Karpas-422 (cell line): ENCODE results near the gene RAB3IP. TPM values are rescaled to one million over a fixed set of nuclear protein-coding genes. Genes with fewer than 3 reads are reported as not detected.

Experiments
- DNase-seq: peaks from one replicate; pipeline ENCODE4 v3.0.0-alpha.2; 2015
- H2AFZ ChIP-seq: fragments of 200-600 bp; sonication (generic); 2 replicates; pipeline ENCODE4 v1.6.1; 2014; ENCODE audit warnings: antibody characterized with exemption, low read length, mixed read lengths
- H3K27ac ChIP-seq: fragments of 200-600 bp; sonication (generic); 2 replicates; pipeline ENCODE4 v1.5.1; 2014; ENCODE audit warnings: mild to moderate bottlenecking, low read length, moderate library complexity
- H3K27me3 ChIP-seq: fragments of 200-600 bp; sonication (generic); 2 replicates; pipeline ENCODE4 v1.6.1; 2014; ENCODE audit warnings: low read length, mixed read lengths
- H3K36me3 ChIP-seq: fragments of 200-600 bp; sonication (generic); 2 replicates; pipeline ENCODE4 v1.6.1; 2014; ENCODE audit warnings: low read length, mixed read lengths; ENCODE audit not compliant: insufficient read depth
- H3K4me1 ChIP-seq: fragments of 200-600 bp; sonication (generic); 2 replicates; pipeline ENCODE4 v1.6.1; 2014; ENCODE audit warnings: mild to moderate bottlenecking, low read length, mixed read lengths
- H3K4me2 ChIP-seq: fragments of 200-600 bp; sonication (generic); 2 replicates; pipeline ENCODE4 v1.6.1; 2014; ENCODE audit warnings: low read length, low read depth, mild to moderate bottlenecking; ENCODE audit not compliant: poor library complexity, severe bottlenecking
- H3K4me3 ChIP-seq: fragments of 200-600 bp; sonication (generic); 2 replicates; pipeline ENCODE4 v1.5.1; 2014; ENCODE audit warnings: mild to moderate bottlenecking, antibody characterized with exemption, low read length, mixed read lengths
- H3K79me2 ChIP-seq: fragments of 200-600 bp; sonication (generic); 2 replicates; pipeline ENCODE4 v1.6.1; 2014; ENCODE audit warnings: mild to moderate bottlenecking, low read length, mixed read lengths
- H3K9ac ChIP-seq: fragments of 200-600 bp; sonication (generic); 2 replicates; pipeline ENCODE4 v1.6.0; 2014; ENCODE audit warnings: low read length
- H3K9me2 ChIP-seq: fragments of 200-600 bp; sonication (generic), shearing (Covaris generic); replicated peaks from 2 replicates; pipeline ENCODE4 v1.6.0; 2014; ENCODE audit warnings: mild to moderate bottlenecking, low read length, moderate library complexity; ENCODE audit not compliant: insufficient read depth
- H3K9me3 ChIP-seq: fragments of 300-700, 200-600 bp; sonication (generic); 2 replicates; pipeline ENCODE4 v1.6.1; 2014; ENCODE audit warnings: low read length, mixed read lengths
- H4K20me1 ChIP-seq: fragments of 200-600 bp; sonication (generic); 2 replicates; pipeline ENCODE4 v1.6.1; 2014; ENCODE audit warnings: mild to moderate bottlenecking, antibody characterized with exemption, low read length, low read depth; ENCODE audit not compliant: insufficient read depth
- total RNA-seq: library from RNA; depleted of rRNA; stranded (reverse); fragments of >200 nt; shearing (Covaris generic); gene quantifications from 2 replicates; pipeline ENCODE4 v1.2.3, GENCODE V29; 2014; ENCODE audit warnings: low replicate concordance

RAB3IP gene
- total RNA-seq, 1 experiment from 2014 or later: 25.3 TPM

DNA sequence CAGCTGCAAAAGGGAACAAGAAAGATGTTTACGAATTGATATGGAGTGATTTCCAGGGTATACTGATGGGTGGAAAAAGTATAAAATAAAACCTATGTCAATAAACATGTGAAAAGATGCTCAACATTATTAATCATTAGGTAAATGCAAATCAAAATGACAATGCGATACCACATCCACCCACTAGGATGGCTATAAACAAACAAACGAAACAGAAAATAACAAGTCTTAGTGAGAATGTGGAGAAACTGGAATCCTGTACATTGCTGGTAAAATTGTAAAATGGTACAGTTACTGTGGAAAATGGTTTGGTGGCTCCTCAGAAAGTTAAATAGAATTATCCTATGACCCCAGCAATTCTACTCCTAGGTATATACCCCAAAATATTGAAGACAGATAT is 30.0 kb upstream of the RAB3IP start:
- Histone ChIP-seq H3K9me2 (no peaks in the 10 kb centered on the region), H3K27ac (no peak overlapping the region), H4K20me1 (no peaks in the 10 kb centered on the region), H3K4me1 (no peaks in the 10 kb centered on the region), H3K27me3 (no peaks in the 10 kb centered on the region), H3K9me3 (no peaks in the 10 kb centered on the region), H3K79me2 (no peaks in the 10 kb centered on the region), H3K36me3 (no peaks in the 10 kb centered on the region), H3K4me2 (no peak overlapping the region), H3K4me3 (no peak overlapping the region), H2AFZ (no peak overlapping the region), H3K9ac (no peak overlapping the region)
- no peak for DNase-seq

GRCh38 chr12:69712826-69713225 is 25.8 kb upstream of the RAB3IP start:
- no peak overlapping the region for H3K4me2 ChIP-seq
- no peak overlapping the region for H3K27ac ChIP-seq
- no peak overlapping the region for H3K4me3 ChIP-seq
- no peaks in the 10 kb centered on the region for H3K9me2 ChIP-seq
- H4K20me1 ChIP-seq: no peaks in the 10 kb centered on the region
- no peak overlapping the region for H3K9ac ChIP-seq
- H3K36me3 ChIP-seq: no peaks in the 10 kb centered on the region
- no peak for DNase-seq
- no peak overlapping the region for H2AFZ ChIP-seq
- H3K27me3 ChIP-seq: no peaks in the 10 kb centered on the region
- no peaks in the 10 kb centered on the region for H3K4me1 ChIP-seq
- H3K9me3 ChIP-seq: no peaks in the 10 kb centered on the region
- H3K79me2 ChIP-seq: no peaks in the 10 kb centered on the region

DNA sequence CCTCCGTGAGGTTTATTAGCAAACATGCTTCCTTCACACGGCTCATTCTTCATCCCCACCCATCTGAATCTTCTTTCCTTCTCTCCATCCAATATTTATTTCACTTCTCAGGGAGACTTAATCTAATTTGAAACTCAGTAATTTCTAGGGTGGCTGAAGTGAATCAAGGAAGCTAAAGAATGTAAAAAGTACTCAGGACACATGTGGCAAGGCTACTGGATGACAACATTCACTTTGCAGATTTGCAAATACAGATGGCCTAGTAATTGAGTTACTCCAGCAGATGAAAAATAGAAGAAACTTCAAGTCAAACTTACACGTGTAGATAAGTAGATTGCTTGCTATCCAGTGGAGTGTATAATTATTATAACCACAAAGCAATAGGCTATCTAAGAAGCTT is 24.1 kb upstream of the RAB3IP start:
- no peak for DNase-seq
- Histone ChIP-seq H2AFZ (no peak overlapping the region), H4K20me1 (no peaks in the 10 kb centered on the region), H3K9me2 (no peaks in the 10 kb centered on the region), H3K4me2 (no peak overlapping the region), H3K9me3 (no peaks in the 10 kb centered on the region), H3K4me1 (no peaks in the 10 kb centered on the region), H3K27me3 (no peaks in the 10 kb centered on the region), H3K9ac (no peak overlapping the region), H3K27ac (no peak overlapping the region), H3K36me3 (no peaks in the 10 kb centered on the region), H3K79me2 (no peaks in the 10 kb centered on the region), H3K4me3 (no peak overlapping the region)

- H4K20me1 ChIP-seq: no peaks in the 10 kb centered on the region
- H3K79me2 ChIP-seq: no peaks in the 10 kb centered on the region
- H3K9ac ChIP-seq: no peak overlapping the region
- no peaks in the 10 kb centered on the region for H3K27me3 ChIP-seq
- no peaks in the 10 kb centered on the region for H3K4me1 ChIP-seq
- DNase-seq: no peak
- H3K9me2 ChIP-seq: no peaks in the 10 kb centered on the region
- H3K36me3 ChIP-seq: no peaks in the 10 kb centered on the region
- H3K4me2 ChIP-seq: no peak overlapping the region
- no peak overlapping the region for H3K27ac ChIP-seq
- no peak overlapping the region for H3K4me3 ChIP-seq
- no peak overlapping the region for H2AFZ ChIP-seq
- H3K9me3 ChIP-seq: no peaks in the 10 kb centered on the region
Observed at GRCh38 chr12:69719336-69720316, 19.0 kb upstream of the RAB3IP start.

DNA sequence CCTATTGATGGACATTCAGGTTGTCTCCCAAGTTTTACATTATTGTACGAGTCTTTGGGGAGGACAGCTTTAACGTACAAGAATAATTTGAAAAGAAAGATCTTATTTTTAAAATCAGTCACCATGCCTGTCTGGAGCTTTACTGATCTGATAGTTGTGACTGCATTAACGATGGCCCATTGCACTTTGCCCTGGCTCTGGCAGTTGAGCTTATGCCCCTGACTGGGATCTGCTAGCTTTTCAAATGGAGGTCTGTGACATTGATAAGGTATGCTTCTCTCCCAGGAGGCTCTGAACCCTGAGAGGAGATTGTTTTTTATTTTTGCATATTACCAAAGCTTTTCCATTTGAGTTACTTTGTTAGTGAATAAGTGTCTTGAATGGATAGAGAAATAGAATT is 17.9 kb upstream of the RAB3IP start:
- Histone ChIP-seq H3K27ac (no peak overlapping the region), H3K4me1 (no peaks in the 10 kb centered on the region), H3K27me3 (no peaks in the 10 kb centered on the region), H2AFZ (no peak overlapping the region), H4K20me1 (no peaks in the 10 kb centered on the region), H3K79me2 (no peaks in the 10 kb centered on the region), H3K9ac (no peak overlapping the region), H3K9me2 (no peaks in the 10 kb centered on the region), H3K4me2 (no peak overlapping the region), H3K36me3 (no peaks in the 10 kb centered on the region), H3K4me3 (no peak overlapping the region), H3K9me3 (no peaks in the 10 kb centered on the region)
- DNase-seq: no peak

DNA sequence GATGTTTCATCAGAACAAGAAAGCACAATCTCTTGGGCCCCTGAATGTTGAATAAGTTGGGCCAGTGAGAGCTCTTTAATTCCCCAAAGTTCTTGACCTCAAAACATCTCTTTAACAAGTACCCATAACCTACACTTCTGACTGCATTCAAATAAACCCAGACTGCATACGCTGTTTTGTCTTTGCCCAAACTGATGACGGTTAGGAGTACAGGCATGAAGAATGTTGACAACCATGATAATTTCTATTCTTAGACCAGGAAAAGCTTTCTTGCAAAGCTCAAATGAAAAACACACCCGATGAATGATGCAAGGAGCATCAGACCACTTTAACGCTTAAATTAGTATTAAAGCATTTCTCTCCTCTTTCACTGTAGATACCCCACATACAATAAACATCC is 11.7 kb upstream of the RAB3IP start:
- no peak overlapping the region for H3K4me3 ChIP-seq
- no peak overlapping the region for H3K27ac ChIP-seq
- H3K9me2 ChIP-seq: no peaks in the 10 kb centered on the region
- no peak overlapping the region for H3K4me2 ChIP-seq
- no peaks in the 10 kb centered on the region for H3K4me1 ChIP-seq
- H3K27me3 ChIP-seq: no peaks in the 10 kb centered on the region
- H3K79me2 ChIP-seq: no peaks in the 10 kb centered on the region
- no peaks in the 10 kb centered on the region for H3K9me3 ChIP-seq
- no peak overlapping the region for H2AFZ ChIP-seq
- no peaks in the 10 kb centered on the region for H3K36me3 ChIP-seq
- H4K20me1 ChIP-seq: no peaks in the 10 kb centered on the region
- no peak overlapping the region for H3K9ac ChIP-seq
- DNase-seq: no peak

DNA sequence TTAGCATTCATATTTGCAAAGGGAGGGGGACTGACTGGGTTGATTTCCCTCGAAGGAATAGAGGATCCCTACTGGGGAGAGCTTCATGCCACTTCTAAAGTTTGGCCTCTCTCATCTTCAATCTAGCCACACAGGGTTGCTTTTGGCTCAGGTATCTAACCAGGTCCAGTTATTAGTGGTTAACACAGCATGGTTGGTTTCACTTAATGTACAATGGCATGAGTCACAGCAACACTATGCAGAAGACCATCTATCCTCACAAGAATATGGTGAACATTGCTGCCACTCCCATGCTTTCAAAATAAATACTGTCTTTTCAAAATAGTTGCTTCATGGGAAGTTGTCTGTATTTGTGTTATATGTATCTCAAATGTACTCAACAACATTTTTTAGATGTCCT is 6.6 kb upstream of the RAB3IP start:
- no peak overlapping the region for H2AFZ ChIP-seq

DNA sequence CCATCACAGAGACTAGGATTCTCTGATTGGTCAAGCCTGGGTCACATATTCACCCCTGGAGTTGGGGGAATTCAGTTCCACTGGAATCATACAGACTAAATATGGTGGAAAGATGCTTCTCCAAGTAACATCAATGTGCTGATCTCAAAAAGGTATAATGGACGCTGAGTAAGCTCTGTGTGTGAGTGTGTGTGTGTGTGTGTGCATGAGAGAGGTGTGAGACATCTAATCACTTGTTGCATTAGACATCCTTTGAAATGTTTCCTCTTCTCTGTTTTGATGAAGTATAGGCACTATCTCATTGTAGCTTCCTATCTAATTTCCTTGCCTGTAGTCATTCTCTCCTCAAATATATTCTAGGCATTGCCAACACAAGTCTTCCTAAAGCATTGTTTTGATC is 5.0 kb upstream of the RAB3IP start:
- no peak overlapping the region for H3K4me2 ChIP-seq
- no peak overlapping the region for H3K4me3 ChIP-seq
- no peaks in the 10 kb centered on the region for H3K36me3 ChIP-seq
- peaks cover 6% of the 10 kb centered on the region for H3K4me1 ChIP-seq
- H4K20me1 ChIP-seq: no peaks in the 10 kb centered on the region
- no peaks in the 10 kb centered on the region for H3K9me3 ChIP-seq
- no peaks in the 10 kb centered on the region for H3K9me2 ChIP-seq
- no peak for DNase-seq
- H3K79me2 ChIP-seq: no peaks in the 10 kb centered on the region
- no peak overlapping the region for H2AFZ ChIP-seq
- no peak overlapping the region for H3K27ac ChIP-seq
- H3K27me3 ChIP-seq: no peaks in the 10 kb centered on the region
- H3K9ac ChIP-seq: no peak overlapping the region

More for the DNA sequence above, 6.6 kb upstream of the RAB3IP start:
- no peaks in the 10 kb centered on the region for H3K79me2 ChIP-seq
- no peak for DNase-seq
- H3K27ac ChIP-seq: no peak overlapping the region
- H3K9me3 ChIP-seq: no peaks in the 10 kb centered on the region
- no peak overlapping the region for H3K4me2 ChIP-seq
- H3K4me3 ChIP-seq: no peak overlapping the region
- no peak overlapping the region for H3K9ac ChIP-seq
- no peaks in the 10 kb centered on the region for H3K9me2 ChIP-seq
- no peaks in the 10 kb centered on the region for H3K27me3 ChIP-seq
- H3K36me3 ChIP-seq: no peaks in the 10 kb centered on the region
- no peaks in the 10 kb centered on the region for H3K4me1 ChIP-seq
- H4K20me1 ChIP-seq: no peaks in the 10 kb centered on the region
